ENCODE measurements around the gene TMIE. TPM values are rescaled to one million over a fixed set of nuclear protein-coding genes. Genes with fewer than 3 reads are reported as not detected.

TMIE gene
- total RNA-seq, 1 experiment from 2014 or later: 0.26 TPM

- H3K4me1 Mint-ChIP-seq (ENCODE audit: insufficient read depth, unreplicated experiment): peaks cover 6% of the 10 kb centered on the region
- H3K9me3 Mint-ChIP-seq (ENCODE audit: unreplicated experiment): no peaks in the 10 kb centered on the region
- no peaks in the 10 kb centered on the region for H3K36me3 Mint-ChIP-seq (ENCODE audit: insufficient read depth, unreplicated experiment)
- no peak for TF ChIP-seq CTCF (IDR thresholded peaks at IDR 0.05; ENCODE audit: unreplicated experiment)
- no peak overlapping the region for H3K4me3 Mint-ChIP-seq (ENCODE audit: unreplicated experiment)
- no TSS peak for BruUV-seq (replicated peaks)
- ChIA-PET POLR2A (interaction anchor here (0.6 to 1.1 kb wide), 2 partner anchors 202 to 1402 kb away, joined by 3 read pairs; no protein-coding TSS in a partner anchor), CTCF (interaction anchor here (0.7 to 3.1 kb wide), 8 partner anchors 158 to 730 kb away, joined by 3 to 19 read pairs (median 4); no protein-coding TSS in a partner anchor)
- H3K27me3 Mint-ChIP-seq (ENCODE audit: insufficient read depth, unreplicated experiment): no peaks in the 10 kb centered on the region
- intact Hi-C loops (cut with micrococcal nuclease): loop anchor here (5.0 kb wide), 1 partner anchor 615 kb away; no protein-coding TSS in a partner anchor
- no peak overlapping the region for H3K27ac Mint-ChIP-seq (ENCODE audit: low read depth, unreplicated experiment)
- no peak for DNase-seq (ENCODE audit: unreplicated experiment)
These were observed 6.4 kb downstream of the TMIE start for GRCh38 chr3:46707601-46708011.

- no peak overlapping the region for H3K27ac Mint-ChIP-seq (ENCODE audit: low read depth, unreplicated experiment)
- no peak for DNase-seq (ENCODE audit: unreplicated experiment)
- ChIA-PET CTCF (interaction anchor here (0.6 to 2.9 kb wide), 5 partner anchors 157 to 1195 kb away, joined by 3 to 11 read pairs (median 5); no protein-coding TSS in a partner anchor), POLR2A (interaction anchor here (0.5 to 1.1 kb wide), 2 partner anchors 201 to 979 kb away, joined by 3 read pairs; no protein-coding TSS in a partner anchor)
- intact Hi-C loops (cut with micrococcal nuclease): loop anchor here (5.0 kb wide), 1 partner anchor 614 kb away; no protein-coding TSS in a partner anchor
- peaks cover 6% of the 10 kb centered on the region for H3K4me1 Mint-ChIP-seq (ENCODE audit: insufficient read depth, unreplicated experiment)
- H3K36me3 Mint-ChIP-seq (ENCODE audit: insufficient read depth, unreplicated experiment): no peaks in the 10 kb centered on the region
- BruUV-seq (replicated peaks): no TSS peak
- H3K4me3 Mint-ChIP-seq (ENCODE audit: unreplicated experiment): no peak overlapping the region
- TF ChIP-seq CTCF (IDR thresholded peaks at IDR 0.05; ENCODE audit: unreplicated experiment): no peak
- H3K27me3 Mint-ChIP-seq (ENCODE audit: insufficient read depth, unreplicated experiment): no peaks in the 10 kb centered on the region
- no peaks in the 10 kb centered on the region for H3K9me3 Mint-ChIP-seq (ENCODE audit: unreplicated experiment)
These were observed 7.4 kb downstream of the TMIE start for GRCh38 chr3:46708401-46709156.

- Mint-ChIP-seq H3K27me3 (ENCODE audit: insufficient read depth, unreplicated experiment) (no peaks in the 10 kb centered on the region), H3K27ac (ENCODE audit: low read depth, unreplicated experiment) (no peak overlapping the region), H3K4me1 (ENCODE audit: insufficient read depth, unreplicated experiment) (peaks cover 6% of the 10 kb centered on the region), H3K36me3 (ENCODE audit: insufficient read depth, unreplicated experiment) (no peaks in the 10 kb centered on the region), H3K4me3 (ENCODE audit: unreplicated experiment) (no peak overlapping the region), H3K9me3 (ENCODE audit: unreplicated experiment) (no peaks in the 10 kb centered on the region)
- no peak for DNase-seq (ENCODE audit: unreplicated experiment)
- intact Hi-C loops (cut with micrococcal nuclease): loop anchor here (5.0 kb wide), 1 partner anchor 613 kb away; no protein-coding TSS in a partner anchor
- BruUV-seq (replicated peaks): no TSS peak
- no peak for TF ChIP-seq CTCF (IDR thresholded peaks at IDR 0.05; ENCODE audit: unreplicated experiment)
- CTCF ChIA-PET: interaction anchor here (1.1 to 2.9 kb wide), 2 partner anchors 186 to 200 kb away, joined by 6 to 11 read pairs; no protein-coding TSS in a partner anchor
- POLR2A ChIA-PET: no interaction called here
These were observed 8.0 kb downstream of the TMIE start for GRCh38 chr3:46709157-46709654.

- CTCF ChIA-PET: interaction anchor here (1.1 to 2.9 kb wide), 4 partner anchors 9 to 185 kb away, joined by 3 to 11 read pairs (median 4); no protein-coding TSS in a partner anchor
- no peak for TF ChIP-seq CTCF (IDR thresholded peaks at IDR 0.05; ENCODE audit: unreplicated experiment)
- POLR2A ChIA-PET: no interaction called here
- no TSS peak for BruUV-seq (replicated peaks)
- intact Hi-C loops (cut with micrococcal nuclease): loop anchor here (5.0 kb wide), 1 partner anchor 613 kb away; no protein-coding TSS in a partner anchor
- Mint-ChIP-seq H3K36me3 (ENCODE audit: insufficient read depth, unreplicated experiment) (no peaks in the 10 kb centered on the region), H3K4me1 (ENCODE audit: insufficient read depth, unreplicated experiment) (peaks cover 6% of the 10 kb centered on the region), H3K27ac (ENCODE audit: low read depth, unreplicated experiment) (no peak overlapping the region), H3K4me3 (ENCODE audit: unreplicated experiment) (no peak overlapping the region), H3K27me3 (ENCODE audit: insufficient read depth, unreplicated experiment) (no peaks in the 10 kb centered on the region), H3K9me3 (ENCODE audit: unreplicated experiment) (no peaks in the 10 kb centered on the region)
- DNase-seq (ENCODE audit: unreplicated experiment): no peak
These were observed 8.5 kb downstream of the TMIE start for GRCh38 chr3:46709721-46710120.

Measured in MCF 10A (cell line).